Suppressor macrophage treated with lipopolysaccharide for 4 hours (primary cell): Measurements from ENCODE around the gene TARBP2.
"Not testable (repeated sequence)": the region's sequence is repeated elsewhere in the genome, so short reads cannot be mapped to it uniquely, and the experiment has no call there.

ENCODE experiments used
- DNase-seq: peaks from one replicate; pipeline ENCODE4 v3.0.0-alpha.2; 2020

The TARBP2 gene

DNA sequence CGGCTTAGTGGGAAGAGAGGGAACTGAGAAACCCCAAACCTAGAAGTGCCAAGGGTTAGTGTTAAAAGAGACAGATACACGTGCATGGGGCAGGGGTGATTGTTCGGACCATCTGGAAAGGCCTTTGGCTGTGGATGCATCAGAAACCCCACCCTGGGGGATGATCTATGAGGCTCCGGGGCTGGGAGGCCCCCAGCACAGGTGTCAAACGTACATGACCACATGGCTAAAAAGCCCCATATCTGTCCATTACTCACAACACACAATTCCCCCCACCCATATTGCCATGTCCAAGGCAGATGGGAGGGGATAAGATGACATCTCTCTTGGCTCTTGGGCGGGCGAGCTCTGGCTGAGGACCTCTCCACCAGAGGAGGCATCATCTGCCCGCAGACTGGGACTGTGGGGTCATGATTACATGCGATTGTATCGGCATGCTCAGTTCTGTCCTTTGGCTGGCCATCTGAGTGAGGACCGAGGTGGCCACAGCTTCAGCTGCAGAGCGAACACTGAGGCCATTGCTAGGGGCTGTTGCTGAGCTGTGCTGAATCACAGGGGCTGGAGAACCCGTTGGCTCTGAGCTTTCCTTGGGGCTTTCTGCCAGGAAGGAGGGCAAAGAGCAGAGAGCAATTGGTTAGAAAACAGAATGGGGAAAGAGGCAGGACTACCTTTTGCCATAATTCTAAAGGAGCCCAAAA lies 15.8 kb downstream of the TARBP2 start:
- no peak for DNase-seq

DNA sequence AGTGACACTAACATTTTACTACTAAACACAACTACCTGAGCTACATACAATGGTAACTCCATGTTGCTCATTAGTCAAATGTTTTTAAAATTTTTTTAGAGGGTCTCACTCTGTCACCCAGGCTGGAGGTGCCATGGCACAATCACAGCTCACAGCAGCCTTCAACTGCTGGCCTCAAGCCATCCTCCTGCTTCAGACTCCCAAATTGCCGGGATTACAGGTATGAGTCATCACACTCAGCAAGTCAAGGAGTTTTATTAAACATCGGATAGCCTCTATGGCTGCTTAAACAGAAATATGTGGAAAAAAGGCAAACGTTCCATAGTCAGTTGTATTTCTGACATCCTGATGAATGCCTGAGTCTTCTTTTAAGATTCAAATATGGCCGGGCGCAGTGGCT lies 17.3 kb downstream of the TARBP2 start:
- no peak for DNase-seq

DNA sequence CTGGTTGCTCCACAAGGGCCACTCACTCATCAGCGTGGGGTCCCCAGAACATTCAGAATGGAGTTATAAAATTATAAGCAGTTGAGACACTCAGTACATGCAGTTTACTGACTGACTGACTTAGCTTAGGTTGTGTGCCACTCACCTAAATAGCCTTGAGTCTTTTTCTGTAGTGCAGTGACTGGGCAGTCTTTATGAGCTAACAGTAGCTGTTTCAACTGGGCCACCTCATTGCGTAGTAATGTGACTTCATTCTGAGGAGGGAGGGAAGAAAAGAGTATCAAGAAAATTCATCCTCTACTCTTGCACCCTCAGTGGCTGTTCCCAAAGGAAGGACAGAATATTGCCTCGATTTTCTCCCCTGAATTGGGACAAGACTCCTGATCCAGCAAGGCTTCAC lies 22.0 kb downstream of the TARBP2 start:
- no peak for DNase-seq

DNA sequence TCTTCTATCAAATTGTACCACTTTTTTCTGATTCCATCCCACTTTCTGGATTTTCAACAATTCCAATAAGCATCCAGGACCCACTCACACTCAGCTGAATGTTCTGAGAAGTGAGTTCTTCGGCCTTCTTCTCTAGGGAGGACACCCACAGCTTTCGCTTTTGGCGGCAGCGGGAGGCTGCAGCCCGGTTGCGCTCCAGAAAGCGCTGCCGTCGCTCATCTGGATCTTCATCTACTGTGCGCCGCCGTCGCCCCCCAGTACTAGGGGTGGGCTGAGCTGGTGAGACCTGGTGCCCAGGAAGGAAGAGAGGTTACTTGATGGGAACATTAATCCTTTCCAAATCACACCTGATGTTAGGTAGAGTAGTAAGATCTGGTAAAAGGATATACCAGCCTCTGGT lies 23.4 kb downstream of the TARBP2 start:
- no peak for DNase-seq

DNA sequence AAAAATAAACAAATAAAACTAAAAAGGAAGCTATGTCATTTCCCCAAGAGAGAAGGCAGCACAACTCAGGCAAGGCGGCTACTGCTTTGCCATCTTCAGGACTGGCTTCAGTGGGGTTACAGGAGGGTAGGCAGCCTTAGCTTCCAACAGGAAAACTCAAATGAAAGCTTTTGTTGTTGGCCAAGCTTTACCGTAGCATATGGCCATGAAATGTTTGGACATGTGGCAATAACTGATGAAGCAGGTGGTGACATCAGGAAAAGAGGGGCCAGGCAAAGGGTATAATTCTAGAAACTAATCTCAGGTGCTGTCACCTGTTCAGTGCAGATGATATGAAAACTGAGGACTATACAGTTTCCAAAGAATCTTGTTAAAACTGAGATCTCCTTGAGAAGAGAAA lies 29.0 kb downstream of the TARBP2 start:
- DNase-seq = no peak

DNA sequence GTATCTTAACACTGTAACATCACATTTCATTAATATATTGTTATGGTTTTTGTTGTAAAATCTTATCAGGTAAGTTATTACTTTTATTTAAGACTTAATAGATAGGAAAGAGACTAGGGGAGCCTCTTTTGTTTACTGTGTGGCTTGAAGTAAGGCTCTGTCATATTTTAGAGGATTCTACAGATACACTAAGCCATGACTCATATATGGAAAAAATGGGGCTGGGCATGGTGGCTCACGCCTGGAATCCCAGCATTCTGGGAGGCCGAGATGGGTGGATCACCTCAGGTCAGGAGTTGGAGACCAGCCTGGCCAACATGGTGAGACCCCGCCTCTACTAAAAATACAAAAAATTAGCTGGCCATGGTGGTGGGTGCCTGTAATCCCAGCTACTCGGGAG lies 29.8 kb downstream of the TARBP2 start:
- no peak for DNase-seq

DNA sequence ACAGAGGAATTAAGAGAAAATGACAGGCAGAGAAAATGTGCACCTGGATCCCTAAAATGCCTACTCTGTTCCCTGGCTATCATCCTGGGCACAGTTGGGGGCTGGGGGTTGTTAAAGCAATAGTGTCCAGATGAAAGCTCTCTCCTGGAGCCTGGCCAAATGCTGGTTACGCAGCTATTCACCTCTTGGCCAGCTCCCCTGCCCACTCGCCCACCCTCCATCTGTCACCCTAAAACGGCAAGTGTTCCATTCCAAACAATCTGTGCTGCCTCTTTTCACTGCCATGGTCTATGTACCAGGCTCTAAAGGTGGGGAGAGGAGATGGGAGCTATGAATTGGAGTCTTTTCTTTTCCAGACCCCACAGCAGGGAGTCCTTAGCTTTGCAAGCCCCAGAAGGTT lies 30.9 kb downstream of the TARBP2 start:
- DNase-seq = no peak

DNA sequence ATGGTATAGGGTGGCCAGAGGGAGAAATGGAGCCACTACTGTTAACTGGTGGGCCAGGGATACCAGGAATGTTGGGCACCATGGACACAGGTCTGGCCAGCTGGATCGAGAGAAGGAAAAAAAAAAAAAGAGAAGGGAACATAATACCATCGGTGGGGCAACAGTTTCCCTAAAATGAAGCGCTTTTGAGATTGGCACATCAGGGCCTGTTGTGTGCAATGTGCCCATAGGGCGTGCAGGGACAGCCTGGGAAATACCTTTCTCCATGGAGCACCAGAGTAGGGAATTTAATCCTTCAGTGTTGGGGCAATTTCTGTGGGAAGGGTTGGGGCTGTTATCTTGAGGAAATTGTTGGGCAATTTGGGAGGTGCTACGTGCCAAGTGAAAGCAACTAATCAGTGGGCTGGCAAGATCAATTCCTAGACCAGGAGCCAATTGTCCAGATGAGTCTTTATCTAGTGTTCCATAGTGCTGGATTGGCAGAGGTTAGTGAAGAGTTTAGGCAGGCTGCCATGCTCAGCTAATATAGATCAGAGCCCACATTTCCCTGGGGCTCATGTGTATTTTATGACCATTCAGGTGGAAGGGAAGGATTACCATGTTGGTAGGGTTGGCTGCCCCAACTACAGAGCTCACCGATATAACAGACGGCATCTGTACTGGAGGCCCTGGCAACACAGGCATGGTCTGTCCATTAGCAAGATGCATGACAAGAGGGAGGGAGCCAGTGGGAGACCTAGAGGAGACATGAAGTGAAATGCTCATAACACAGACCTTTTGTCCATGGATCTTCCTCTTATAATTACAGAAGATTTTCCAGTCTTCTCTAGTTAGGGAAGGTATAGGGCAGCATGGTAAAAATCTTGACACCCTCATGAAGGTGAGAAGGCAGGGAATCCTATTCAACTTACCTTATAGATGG lies 31.7 kb downstream of the TARBP2 start:
- no peak for DNase-seq

DNA sequence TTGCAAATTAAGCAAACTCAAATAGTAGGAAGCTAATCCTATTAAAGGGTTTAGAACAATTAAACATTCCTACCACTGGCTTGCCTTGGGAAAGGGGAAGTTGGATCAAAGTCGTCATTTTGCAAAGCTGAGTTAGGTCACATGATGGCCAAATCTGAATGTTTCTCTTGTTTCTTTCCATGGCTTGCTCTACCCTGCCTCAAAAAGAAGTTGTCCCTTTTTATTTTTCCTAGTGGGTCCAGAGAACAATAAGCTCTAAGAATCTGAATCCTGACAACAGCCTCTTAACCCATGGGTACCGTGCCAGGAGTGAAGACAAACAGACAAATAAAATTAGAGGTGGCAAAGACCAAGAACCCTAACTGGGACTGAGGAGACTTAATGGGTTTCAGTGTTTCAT lies 32.4 kb downstream of the TARBP2 start:
- DNase-seq = peak; percentile 51

DNA sequence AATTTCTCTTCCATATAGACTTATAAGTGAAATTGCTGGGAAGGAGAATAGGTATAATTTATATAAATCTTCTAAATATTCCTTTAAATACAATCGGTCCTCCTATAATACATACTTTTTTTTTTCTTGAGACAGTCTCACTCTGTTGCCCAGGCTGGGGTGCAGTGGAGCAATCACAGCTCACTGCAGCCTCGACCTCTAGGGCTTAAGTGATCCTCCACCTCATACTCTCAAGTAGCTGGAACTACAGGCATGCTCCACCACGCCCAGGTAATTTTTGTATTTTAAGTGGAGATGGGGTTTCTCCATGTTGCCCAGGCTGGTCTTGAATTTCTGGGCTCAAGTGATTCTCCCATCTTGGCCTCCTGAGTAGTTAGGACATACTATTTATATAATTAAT lies 35.9 kb downstream of the TARBP2 start:
- DNase-seq = no peak

DNA sequence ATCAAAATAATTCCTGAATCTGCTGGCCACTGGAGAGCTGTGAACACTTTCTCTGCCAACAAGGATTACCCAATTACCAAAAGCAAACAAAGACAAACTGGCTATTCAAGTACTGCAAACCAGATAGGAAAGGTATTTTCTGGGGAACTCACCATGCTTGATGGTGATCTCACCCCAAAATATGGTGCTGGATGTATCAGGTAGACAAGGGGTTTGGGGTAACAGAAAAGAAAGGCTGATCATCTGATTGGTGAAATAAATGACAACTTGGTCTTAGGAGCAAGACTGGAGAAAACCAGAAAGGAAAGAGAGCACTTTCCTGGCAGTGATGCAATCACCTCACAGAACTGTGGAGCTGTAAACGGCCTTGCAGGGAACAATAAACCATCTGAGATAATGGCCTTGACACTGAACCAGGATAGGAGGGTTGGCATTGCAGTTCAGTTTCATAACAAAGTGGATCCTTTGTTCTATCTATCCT lies 37.2 kb downstream of the TARBP2 start:
- no peak for DNase-seq

DNA sequence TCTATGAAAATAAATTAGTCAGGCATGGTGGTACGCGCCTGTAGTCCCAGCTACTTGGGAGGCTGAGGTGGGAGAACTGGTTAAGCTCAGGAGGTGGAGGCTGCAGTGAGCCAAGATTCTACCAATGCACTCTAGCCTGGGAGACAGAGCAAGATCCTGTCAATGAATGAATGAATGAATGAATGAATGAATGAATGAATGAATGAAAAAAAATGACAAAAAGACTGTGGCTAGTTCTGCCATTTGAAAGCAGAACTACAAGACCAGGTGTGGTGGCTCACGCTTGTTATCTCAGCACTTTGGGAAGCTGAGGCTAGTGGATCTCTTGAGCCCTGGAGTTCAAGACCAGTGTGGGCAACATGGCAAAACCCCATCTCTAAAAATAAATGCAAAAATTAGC lies 38.4 kb downstream of the TARBP2 start:
- DNase-seq = no peak

DNA sequence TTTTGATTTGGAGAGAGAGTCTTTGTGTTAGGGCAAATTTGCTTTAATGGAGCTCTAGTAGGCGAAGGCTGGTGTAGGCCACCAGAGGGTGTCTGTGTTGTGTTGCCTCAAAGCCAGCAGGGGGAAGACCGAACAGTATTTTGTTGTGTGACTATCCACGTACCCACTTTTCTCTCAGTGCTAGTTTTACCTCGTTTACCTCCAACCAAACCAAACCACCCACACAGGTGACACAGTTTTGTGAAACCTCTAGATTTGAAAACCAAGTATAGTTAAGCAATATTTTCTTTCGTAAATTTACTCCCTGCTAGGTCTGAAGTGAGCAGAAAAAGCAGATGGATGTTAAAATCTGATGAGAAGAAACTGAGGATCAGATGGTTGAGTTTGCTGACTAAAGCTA lies 42.5 kb downstream of the TARBP2 start:
- DNase-seq = peak; percentile 60

DNA sequence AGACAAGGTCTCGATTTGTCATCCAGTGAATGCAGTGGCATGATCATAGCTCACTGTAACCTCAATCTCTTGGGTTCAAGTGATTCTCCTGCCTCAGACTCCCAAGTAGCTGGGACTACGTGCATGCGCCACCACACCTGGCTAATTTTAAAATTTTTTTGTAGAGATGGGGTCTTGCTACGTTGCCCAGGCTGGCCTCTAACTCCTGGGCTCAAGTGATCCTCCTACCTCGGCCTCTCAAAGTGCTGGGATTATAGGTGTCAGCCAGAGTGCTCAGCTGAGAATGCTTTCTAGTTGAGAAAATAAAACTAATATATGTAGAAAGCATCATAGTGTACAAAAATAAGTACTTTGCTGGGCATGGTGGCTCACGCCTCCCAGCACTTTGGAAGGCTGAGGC lies 47.3 kb downstream of the TARBP2 start:
- not testable (repeated sequence) for DNase-seq

DNA sequence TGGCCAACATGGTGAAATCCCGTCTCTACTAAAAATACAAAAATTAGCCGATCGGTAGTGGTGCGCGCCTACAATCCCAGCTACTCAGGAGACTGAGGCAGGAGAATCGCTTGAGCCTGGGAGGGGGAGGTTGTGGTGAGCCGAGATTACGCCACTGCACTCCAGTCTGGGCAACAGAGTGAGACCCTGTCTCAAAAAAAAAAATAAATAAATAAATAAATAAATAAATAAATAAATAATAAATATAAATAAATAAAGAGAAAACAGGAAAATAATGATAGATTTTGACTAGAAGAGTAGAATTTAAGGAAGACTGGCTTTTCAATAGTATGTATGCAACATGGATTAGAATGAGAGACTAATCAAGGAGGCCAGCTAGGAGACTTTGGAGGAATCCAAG lies 49.0 kb downstream of the TARBP2 start:
- DNase-seq = not testable (repeated sequence)

DNA sequence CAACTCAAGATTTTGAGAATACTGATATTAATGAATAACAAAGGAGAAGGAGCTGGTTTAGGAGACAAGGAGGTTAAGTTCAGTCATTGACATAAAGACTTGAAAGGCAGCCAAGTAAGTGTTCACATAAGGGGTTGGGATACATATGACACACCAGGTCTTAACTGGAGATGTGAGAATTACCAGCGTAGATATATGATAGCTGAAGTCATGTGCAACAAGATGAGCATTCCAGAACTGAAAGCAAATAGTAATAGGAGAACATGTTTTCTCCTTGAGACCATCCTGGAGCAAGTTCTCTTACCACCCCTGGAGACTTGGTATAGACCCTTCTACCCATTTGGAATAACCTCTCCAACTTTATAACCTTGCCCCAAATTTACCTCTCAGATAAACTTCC lies 49.5 kb downstream of the TARBP2 start:
- no peak for DNase-seq

DNA sequence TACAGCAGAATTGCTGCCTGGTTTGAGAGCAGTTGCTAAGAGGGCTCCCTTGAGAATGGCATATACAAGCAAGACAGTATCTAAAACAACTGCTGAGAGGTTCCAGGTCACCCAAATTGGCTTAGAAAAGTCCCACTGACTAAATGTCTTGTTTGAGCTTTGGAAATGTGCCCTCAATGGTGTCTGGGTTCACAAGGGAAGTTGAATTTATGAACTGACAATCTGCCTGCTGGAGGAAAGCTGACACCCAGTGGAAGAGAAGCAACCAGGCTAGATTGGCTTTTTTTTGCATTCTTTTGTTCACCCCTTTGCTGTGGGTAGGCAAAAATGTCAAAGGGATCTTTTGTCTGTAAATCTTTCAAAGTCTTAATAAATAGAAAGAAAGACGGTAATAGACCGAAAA lies 50.8 kb downstream of the TARBP2 start:
- no peak for DNase-seq

DNA sequence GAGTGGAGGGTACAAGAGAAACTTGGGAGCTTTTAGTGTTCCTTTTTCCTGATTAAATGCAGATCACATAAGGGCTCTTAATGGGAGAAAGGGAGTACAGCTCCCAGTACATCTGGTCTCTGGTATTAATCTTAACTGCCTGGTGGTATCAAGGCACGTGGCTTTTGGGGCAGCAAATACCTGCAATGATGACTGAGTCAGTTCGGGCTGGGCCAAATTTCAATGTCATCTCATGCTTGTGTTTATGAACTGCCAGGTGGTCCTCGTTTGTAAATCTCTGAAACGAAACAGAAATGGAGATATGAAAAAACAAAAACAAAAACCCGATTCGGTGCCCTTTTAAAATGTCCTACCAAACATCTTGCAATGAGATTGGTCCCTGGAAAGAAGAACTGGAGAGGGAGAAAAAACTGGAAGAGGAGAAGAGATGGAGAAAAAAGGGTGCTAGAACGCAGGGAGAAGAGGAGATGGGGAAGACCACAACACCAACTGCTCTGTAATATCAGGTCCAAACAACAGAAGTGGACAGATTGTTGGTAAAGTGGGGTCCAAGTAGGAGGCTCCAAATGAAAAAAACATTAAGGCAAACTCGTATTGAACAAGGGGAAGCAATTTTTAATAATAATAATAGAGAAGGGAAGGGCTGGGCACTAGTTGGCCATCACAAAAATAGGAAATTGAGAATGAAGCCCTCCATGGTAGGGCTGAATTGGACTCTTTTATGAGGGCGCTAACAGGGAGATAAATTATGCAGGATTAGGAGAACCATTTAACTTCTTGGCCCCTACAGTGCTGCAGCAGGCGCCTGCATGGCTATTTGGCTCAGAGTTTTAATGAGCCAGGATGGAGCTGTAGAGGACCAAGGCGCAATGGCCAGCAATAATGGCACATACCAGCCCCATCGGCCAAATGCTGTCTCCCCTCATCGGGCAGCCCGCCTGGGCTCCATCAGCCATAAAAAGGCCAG lies 51.6 kb downstream of the TARBP2 start:
- no peak for DNase-seq
